GM10266 (cell line): ENCODE data around the gene C2CD4B.

Source experiments
- DNase-seq: peaks from one replicate; pipeline ENCODE4 v3.0.0; 2012; ENCODE audit errors: extremely low spot score
- TF ChIP-seq, protein P1 (sequence below): IDR thresholded peaks from 2 replicates; pipeline ENCODE4 v1.5.1; 2012; ENCODE audit warnings: mild to moderate bottlenecking, low read depth; ENCODE audit not compliant: control insufficient read depth, insufficient read depth; ENCODE audit errors: missing control alignments

Gene C2CD4B

DNA sequence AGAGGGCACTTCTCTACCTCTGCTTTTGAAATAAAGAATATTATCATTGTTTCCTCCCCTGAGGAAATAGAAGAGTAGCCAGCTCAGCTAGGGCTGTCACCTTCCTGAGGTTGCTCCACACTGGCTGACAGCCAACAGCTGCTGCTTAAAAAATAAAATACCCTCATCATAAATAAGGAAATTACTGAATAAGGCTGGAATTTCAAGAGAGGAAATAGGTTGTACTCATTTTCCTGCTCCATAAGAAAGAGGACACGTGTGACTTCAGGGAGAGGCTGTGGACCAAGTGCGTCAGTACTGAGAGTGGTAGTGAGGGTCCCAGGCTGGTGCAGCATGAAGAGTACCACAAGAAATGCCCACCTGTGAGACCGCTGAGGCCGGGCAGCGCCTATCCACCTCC is 8.1 kb upstream of the C2CD4B start:
- TF ChIP-seq, protein P1, sequence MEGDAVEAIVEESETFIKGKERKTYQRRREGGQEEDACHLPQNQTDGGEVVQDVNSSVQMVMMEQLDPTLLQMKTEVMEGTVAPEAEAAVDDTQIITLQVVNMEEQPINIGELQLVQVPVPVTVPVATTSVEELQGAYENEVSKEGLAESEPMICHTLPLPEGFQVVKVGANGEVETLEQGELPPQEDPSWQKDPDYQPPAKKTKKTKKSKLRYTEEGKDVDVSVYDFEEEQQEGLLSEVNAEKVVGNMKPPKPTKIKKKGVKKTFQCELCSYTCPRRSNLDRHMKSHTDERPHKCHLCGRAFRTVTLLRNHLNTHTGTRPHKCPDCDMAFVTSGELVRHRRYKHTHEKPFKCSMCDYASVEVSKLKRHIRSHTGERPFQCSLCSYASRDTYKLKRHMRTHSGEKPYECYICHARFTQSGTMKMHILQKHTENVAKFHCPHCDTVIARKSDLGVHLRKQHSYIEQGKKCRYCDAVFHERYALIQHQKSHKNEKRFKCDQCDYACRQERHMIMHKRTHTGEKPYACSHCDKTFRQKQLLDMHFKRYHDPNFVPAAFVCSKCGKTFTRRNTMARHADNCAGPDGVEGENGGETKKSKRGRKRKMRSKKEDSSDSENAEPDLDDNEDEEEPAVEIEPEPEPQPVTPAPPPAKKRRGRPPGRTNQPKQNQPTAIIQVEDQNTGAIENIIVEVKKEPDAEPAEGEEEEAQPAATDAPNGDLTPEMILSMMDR = no peak
- DNase-seq = no peak

DNA sequence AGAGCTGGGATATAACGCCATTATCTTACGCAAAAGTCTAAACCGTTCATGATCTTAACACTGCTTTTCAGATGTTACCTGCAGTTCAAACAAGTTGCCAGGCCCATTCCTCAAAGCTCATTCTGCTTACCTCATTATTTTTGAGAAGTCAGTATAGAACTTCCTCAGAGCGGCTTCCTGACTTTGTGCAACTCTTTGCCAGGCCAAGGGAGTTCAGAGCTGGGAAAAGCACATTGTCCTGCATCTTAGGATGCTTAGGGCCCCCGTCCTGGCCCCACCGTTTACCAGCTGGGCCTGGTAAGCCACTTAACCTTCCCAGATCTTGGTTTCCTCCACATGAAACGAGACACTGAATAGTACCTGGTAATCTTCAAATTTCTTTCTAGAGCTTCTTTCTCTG is 6.8 kb upstream of the C2CD4B start:
- DNase-seq = no peak
- TF ChIP-seq, protein P1 = no peak

DNA sequence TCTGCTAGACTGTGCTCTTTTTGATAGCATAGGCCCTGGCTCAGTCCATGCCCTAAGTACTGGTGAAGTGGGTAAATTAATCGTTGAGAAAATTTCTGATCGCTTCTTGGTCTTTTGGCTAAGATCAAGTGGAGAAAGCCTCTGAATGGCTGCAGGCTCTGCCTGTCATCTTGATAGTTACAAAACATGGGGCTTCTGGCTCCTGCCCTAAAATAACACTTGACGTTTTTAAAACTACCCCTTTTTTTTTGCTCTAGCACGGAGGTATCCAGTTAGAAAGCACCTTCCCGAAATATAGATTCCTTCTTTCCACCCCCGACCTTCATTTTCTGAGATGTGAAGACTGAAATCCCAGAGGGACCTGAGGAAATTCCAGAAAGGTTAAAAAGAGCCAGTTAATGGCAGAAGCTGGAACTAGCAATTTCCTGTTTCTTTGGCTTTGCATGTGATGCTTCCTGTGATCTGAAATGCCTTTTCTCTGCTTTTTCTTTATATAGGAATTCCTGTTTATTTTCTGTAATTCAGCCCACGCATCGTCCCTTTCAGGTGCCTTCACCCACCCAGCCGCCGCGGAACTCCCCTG is 799 bp upstream of the C2CD4B start:
- TF ChIP-seq, protein P1 = no peak
- DNase-seq = no peak

DNA sequence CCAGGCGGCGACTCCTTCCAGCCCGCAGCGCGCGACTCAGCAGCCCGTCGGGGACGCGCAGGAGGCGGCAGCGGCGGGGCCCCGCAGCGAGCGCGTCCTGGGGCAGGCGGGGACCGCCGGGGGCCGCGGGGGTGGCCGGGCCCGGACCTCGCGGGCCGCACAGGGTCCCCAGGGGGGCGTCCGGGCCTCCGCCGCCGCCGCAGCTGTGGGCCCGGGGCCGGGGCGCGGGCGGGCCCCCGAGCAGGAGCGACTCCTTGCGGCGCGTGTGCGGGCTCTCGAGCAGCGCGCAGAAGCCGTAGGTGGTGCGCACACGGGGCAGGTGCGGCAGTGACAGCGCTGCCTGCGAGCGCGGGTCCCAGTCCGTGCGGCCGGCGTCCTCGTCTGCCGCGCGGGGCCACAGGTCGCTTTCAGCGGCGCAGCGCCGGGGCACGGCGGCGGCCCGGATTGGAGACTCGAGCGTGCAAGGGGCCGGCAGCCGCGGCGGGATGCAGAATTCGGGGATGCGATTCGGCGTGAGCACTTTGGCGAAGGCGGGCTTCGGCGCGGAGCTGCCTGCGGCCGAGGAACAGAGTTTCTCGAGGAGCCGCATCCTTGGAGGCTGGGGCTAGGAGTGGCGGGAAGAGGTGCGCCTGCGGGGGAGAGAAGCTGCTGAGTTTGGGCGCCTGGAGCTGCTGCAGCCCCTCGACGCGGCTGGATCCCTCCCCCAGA is 535 bp downstream of the C2CD4B start:
- DNase-seq = no peak
- TF ChIP-seq, protein P1 = no peak

- DNase-seq = no peak
- TF ChIP-seq, protein P1 = no peak
Measured at GRCh38 chr15:62164014-62164395, 1.1 kb downstream of the C2CD4B start.

- TF ChIP-seq, protein P1 = no peak
- no peak for DNase-seq
Measured at GRCh38 chr15:62163397-62164013, 1.6 kb downstream of the C2CD4B start.

GRCh38 chr15:62153228-62153627 is 11.9 kb downstream of the C2CD4B start:
- DNase-seq = no peak
- TF ChIP-seq, protein P1 = no peak
